ENCODE measurements around the gene ESRRB.

The ESRRB gene

DNA sequence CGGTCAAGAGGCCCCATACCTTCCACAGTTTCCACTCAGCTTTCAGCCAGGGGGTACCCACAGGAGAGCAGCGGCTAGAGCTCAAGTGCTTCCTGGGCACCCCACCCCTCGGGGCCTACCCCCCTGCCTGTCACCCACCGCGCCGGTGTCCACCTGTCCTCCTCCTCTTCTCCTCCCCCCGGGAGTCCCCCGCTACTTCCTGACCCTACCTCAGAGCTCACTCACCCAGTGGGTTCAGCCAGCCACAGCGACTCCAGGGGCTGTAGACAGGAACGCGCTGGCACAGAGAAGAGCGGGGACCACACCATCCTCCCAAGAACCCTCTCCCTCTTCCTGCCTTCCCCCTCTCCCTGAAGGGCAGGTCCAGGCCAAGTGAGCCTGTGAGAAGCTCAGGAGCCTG is 123.0 kb downstream of the ESRRB start:
- TF ChIP-seq, protein P1, sequence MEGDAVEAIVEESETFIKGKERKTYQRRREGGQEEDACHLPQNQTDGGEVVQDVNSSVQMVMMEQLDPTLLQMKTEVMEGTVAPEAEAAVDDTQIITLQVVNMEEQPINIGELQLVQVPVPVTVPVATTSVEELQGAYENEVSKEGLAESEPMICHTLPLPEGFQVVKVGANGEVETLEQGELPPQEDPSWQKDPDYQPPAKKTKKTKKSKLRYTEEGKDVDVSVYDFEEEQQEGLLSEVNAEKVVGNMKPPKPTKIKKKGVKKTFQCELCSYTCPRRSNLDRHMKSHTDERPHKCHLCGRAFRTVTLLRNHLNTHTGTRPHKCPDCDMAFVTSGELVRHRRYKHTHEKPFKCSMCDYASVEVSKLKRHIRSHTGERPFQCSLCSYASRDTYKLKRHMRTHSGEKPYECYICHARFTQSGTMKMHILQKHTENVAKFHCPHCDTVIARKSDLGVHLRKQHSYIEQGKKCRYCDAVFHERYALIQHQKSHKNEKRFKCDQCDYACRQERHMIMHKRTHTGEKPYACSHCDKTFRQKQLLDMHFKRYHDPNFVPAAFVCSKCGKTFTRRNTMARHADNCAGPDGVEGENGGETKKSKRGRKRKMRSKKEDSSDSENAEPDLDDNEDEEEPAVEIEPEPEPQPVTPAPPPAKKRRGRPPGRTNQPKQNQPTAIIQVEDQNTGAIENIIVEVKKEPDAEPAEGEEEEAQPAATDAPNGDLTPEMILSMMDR (IDR thresholded peaks at IDR 0.05), result no peak

DNA sequence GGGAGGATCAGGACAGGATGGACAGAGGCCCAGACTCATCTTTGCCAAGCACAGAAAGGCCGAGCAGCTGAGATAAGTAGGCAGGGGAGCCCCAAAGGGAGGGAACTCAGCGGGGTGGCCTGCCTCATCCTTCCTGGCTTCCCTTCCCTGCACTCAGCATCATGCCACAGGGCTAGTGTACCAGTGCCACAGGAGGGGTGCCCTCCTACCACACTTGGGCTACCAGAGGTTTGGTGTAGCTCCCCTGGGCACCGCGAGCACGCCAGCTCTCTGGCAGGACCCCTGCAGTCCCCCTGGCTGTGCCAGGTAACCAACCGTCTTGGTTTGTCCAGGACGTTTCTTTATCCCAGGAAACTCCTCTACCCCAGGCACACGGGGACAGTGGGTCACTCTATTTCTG is 123.5 kb downstream of the ESRRB start:
- TF ChIP-seq, protein P1 (IDR thresholded peaks at IDR 0.05), result no peak

GRCh38 chr14:76500011-76500410 is 124.1 kb downstream of the ESRRB start:
- TF ChIP-seq, protein P1 (IDR thresholded peaks at IDR 0.05), result no peak

GRCh38 chr14:76500480-76500879 is 124.5 kb downstream of the ESRRB start:
- TF ChIP-seq, protein P1 (IDR thresholded peaks at IDR 0.05), result no peak

GRCh38 chr14:76501156-76501720 is 125.3 kb downstream of the ESRRB start:
- TF ChIP-seq, protein P1 (IDR thresholded peaks at IDR 0.05), result no peak

DNA sequence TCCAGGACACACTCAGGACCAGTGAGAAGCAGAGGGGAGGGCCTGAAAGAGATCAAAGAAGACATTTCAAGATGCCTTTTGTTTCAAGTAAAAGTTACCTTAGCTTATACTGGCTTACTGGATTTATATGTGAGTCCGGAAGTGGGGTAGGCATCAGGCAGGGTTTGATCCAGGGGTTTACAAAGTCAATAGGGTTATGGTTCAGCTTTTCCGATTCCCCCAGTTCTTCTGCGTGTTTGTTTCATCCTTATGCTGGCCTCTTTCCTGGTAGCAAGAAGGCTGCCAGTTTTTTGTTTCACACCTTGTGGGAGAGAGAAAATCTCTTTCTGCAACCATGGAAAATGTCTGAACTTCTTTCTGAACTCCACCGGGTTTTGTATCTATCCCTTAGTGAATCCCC is 126.3 kb downstream of the ESRRB start:
- TF ChIP-seq, protein P1 (IDR thresholded peaks at IDR 0.05), result no peak

GRCh38 chr14:76502638-76503037 is 126.7 kb downstream of the ESRRB start:
- TF ChIP-seq, protein P1 (IDR thresholded peaks at IDR 0.05), result no peak

DNA sequence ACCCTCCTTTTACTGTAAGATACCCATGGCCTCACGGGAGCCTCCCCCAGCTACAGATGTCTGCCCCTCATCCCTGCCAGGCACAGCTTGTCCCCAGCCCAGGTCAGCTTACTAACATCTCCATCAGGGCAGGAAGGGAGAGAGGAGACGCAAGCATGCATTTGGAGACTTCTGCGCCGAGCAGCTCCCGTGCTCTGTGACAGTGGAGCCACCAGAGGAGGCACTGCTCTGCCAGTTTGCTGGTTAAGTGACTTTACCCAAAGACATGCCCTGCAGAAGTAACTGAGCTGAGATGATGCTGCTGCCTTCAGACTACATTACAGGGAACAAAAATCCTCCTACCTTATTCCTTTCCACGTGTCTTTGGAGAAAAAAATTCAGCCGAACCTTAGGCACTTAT is 133.4 kb downstream of the ESRRB start:
- TF ChIP-seq, protein P1 (IDR thresholded peaks at IDR 0.05), result no peak
